LHCN-M2 (cell line): ENCODE data around the gene WTIP. TPM values are rescaled to one million over a fixed set of nuclear protein-coding genes. Genes with fewer than 3 reads are reported as not detected.
"Not testable (repeated sequence)": the region's sequence is repeated elsewhere in the genome, so short reads cannot be mapped to it uniquely, and the experiment has no call there.

Experiments
- DNase-seq: peaks from one replicate; pipeline ENCODE4 v3.0.0-alpha.2; 2012; ENCODE audit warnings: low read depth
- total RNA-seq: library from RNA; depleted of rRNA; stranded (reverse); fragments of >200 nt; gene quantifications from 2 replicates; pipeline ENCODE4 v1.2.3, GENCODE V29; 2014

The WTIP gene
- total RNA-seq, 1 experiment from 2014 or later: 24.3 TPM

- DNase-seq: not testable (repeated sequence)
Measured at GRCh38 chr19:34478496-34478895, 3.1 kb upstream of the WTIP start.

DNA sequence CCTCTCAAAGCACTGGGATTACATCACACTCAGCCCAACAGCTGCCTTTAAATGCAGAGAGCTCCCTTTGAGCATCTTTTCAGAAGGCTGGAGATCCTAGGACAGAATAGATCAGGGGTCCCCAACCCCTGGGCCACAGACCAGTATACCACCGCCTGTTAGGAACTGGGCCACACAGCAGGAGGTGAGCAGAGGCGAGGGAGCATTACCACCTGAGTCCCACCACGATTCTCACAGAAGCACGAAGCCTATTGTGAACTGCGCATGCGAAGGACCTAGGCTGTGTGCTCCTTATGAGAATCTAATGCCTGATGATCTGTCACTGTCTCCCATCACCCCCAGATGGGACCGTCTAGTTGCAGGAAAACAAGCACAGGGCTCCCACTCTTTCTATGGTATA lies 2.2 kb upstream of the WTIP start:
- no peak for DNase-seq

- no peak for DNase-seq
Measured at GRCh38 chr19:34480491-34480890, 1.1 kb upstream of the WTIP start.

- DNase-seq: no peak
Measured at GRCh38 chr19:34481861-34482379, 362 bp downstream of the WTIP start.

- DNase-seq: peak; percentile 43
Measured at GRCh38 chr19:34482380-34483250, 1.1 kb downstream of the WTIP start.

GRCh38 chr19:34484328-34484727 lies 2.8 kb downstream of the WTIP start:
- no peak for DNase-seq

- no peak for DNase-seq
Measured at GRCh38 chr19:34485831-34486230, 4.3 kb downstream of the WTIP start.

GRCh38 chr19:34487651-34488051 lies 6.1 kb downstream of the WTIP start:
- DNase-seq: no peak

GRCh38 chr19:34489175-34489574 lies 7.6 kb downstream of the WTIP start:
- DNase-seq: no peak

DNA sequence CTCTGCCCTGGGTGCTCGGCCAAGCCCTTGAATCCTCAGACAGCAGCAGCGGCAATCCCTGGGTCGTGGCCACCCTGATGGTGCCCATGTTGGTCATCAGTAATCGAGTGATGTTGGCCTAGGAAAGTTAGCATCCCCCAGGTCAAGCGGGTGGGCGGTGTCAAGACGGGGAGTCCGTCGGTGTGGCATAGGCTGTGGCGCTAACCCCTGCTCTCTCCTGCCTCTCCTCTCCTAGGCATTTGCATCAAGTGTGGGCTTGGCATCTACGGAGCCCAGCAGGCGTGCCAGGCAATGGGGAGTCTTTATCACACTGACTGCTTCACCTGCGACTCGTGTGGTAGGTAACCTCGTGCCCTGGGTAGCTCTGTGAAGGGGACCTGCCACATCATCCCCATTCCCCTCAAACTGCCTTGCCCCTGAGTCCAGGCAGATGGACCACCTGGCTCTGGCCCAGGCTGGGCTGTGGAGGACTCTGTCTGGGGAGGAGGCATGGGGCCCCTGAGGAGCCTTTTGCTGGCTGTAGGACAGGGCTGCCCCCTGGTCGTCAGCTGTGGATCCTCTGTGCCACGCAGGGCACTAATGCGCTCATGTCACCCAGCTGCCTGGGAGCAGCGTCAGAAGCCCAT lies 8.7 kb downstream of the WTIP start:
- DNase-seq: no peak

GRCh38 chr19:34493038-34493648 lies 11.6 kb downstream of the WTIP start:
- DNase-seq: no peak

- DNase-seq: no peak
Measured at GRCh38 chr19:34493649-34494044, 12.1 kb downstream of the WTIP start.

- DNase-seq: no peak
Measured at GRCh38 chr19:34494601-34495000, 13.0 kb downstream of the WTIP start.

GRCh38 chr19:34495416-34495815 lies 13.9 kb downstream of the WTIP start:
- DNase-seq: no peak

GRCh38 chr19:34497112-34497805 lies 15.7 kb downstream of the WTIP start:
- DNase-seq: no peak

GRCh38 chr19:34499155-34499834 lies 17.7 kb downstream of the WTIP start:
- no peak for DNase-seq

DNA sequence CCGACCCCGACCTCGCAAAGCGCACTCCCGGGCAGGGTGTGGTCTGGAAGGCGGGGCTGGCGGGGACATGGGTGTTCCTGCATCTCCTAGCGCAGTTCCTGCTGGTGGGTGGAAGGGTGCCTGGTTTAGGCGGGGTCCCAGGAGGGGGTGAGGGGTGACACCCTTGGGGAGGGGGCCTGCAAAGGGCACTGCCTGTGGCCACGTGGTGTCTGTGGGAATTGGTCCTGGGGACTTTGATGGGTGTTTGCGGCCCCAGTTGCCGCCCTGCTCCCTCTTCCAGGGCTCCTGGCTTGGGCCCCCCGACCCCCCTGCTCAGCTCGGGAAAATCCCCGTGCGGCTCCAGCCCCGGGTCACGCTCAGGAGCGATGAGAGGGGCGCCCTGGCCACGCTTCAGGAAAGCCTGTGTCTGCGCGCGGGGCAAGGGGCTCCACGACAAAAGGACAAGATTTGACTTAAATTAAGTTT lies 19.1 kb downstream of the WTIP start:
- DNase-seq: no peak

GRCh38 chr19:34501339-34502320 lies 20.1 kb downstream of the WTIP start:
- peak; percentile 79 for DNase-seq

DNA sequence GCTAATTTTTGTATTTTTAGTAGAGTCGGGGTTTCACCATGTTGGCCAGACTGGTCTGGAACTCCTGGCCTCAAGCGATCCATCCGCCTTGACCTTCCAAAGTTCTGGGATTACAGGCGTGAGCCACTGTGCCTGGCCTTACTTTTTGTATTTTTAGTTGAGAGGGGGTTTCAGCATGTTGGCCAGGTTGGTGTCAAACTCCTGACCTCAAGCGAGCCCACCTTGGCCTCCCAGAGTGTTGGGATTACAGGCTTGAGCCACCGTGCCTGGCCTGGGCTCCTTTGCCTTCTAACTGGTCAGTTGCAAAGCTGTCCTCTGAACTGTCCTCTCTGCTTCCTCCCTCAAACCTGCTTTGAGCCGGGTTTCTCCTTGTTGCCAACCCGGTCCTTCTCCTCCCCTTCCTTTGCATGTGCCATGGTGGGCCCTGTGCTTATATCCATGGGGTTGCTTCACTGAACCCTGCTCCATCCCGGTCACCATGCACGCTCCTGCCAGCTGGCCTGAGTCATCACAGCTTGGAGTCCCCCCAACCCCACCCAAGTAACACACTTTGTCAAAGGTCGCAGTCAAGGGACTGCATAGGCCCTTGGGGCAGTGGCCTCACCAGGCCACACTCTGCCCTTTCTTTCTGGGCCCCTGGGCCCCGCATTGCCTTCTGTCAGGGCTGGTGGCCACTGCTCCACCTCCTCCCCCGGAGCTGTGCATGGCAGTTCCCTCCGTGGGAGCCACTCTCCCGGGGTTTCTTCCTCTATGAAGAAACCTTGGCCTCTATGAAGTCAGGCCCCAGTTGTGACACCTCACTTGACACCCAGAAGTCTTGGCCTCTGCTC lies 21.2 kb downstream of the WTIP start:
- no peak for DNase-seq
